PC-3 (cell line): ENCODE results near the gene DOCK10.

ENCODE experiments used
- EZH2 ChIP-seq: fragments of 300-600 bp; sonication (generic); IDR thresholded peaks from one replicate; pipeline ENCODE4 v1.6.1; 2017; ENCODE audit warnings: antibody characterized with exemption, mild to moderate bottlenecking, low read length; ENCODE audit not compliant: unreplicated experiment
- TF ChIP-seq, protein P1 (sequence below): fragments of 300-600 bp; sonication (generic); conservative IDR thresholded peaks from 2 replicates; pipeline ENCODE4 v1.5.1; 2017; ENCODE audit warnings: antibody characterized with exemption, low read depth, mild to moderate bottlenecking, low read length

DNA sequence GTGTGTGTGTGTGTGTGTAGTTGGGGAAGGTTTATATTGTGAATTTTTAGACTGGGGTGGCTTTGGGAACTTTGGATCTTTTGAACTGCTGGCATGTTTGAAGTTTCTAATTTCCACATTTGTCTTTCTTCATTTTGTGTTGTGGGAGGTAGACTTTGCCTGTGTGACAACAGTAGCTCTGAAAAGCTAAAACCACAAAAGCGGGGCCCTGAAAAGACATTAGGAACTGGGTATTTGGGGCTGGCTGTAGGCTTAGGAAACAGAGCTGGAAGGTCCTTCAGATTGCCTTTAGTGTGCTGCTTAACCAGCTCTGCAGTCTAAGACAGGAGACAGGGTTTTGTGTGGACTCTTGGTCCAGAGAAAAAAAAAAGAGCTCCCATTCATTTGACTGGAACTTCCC, 27.2 kb upstream of the DOCK10 start:
- TF ChIP-seq, protein P1, sequence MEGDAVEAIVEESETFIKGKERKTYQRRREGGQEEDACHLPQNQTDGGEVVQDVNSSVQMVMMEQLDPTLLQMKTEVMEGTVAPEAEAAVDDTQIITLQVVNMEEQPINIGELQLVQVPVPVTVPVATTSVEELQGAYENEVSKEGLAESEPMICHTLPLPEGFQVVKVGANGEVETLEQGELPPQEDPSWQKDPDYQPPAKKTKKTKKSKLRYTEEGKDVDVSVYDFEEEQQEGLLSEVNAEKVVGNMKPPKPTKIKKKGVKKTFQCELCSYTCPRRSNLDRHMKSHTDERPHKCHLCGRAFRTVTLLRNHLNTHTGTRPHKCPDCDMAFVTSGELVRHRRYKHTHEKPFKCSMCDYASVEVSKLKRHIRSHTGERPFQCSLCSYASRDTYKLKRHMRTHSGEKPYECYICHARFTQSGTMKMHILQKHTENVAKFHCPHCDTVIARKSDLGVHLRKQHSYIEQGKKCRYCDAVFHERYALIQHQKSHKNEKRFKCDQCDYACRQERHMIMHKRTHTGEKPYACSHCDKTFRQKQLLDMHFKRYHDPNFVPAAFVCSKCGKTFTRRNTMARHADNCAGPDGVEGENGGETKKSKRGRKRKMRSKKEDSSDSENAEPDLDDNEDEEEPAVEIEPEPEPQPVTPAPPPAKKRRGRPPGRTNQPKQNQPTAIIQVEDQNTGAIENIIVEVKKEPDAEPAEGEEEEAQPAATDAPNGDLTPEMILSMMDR = no peak
- TF ChIP-seq EZH2 = no peak
